SH-SY5Y (cell line): Measurements from ENCODE around the gene ADAMTSL3.

Experiments used
- GATA2 ChIP-seq: IDR thresholded peaks from 2 replicates; pipeline ENCODE4 v1.6.1; 2011; ENCODE audit warnings: mild to moderate bottlenecking, low read depth, low read length
- GATA3 ChIP-seq: IDR thresholded peaks from 2 replicates; pipeline ENCODE4 v1.6.1; 2011; ENCODE audit warnings: low read depth, mild to moderate bottlenecking, low read length, moderate library complexity

DNA sequence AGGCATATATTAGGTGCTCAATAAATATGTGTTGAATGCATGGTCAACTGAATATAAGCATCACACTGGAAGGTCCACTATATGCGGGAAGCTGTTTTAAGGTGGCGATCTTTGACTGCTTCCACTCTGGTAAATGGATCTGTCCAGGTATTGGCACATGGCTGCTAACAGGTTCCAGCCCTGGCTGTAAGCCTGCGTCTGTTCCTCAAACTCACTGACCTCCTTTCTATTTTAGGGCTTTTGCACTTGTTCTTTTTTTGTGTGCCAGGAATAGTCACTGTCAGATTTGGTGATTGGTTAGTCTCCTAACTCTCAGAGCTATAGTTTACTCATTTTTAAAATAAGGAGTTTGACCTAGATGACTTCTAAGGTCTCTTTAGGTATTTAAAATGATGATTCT lies 46.2 kb downstream of the ADAMTSL3 start:
- TF ChIP-seq GATA2 (no peak), GATA3 (no peak)
